Osteoblast (primary cell): ENCODE measurements around the gene LIPJ. TPM values are rescaled to one million over a fixed set of nuclear protein-coding genes. Genes with fewer than 3 reads are reported as not detected.

Experiments
- DNase-seq: peaks from one replicate; pipeline ENCODE4 v3.0.0; 2011; ENCODE audit warnings: low spot score, mixed read lengths; ENCODE audit not compliant: insufficient read length; ENCODE audit errors: missing footprints
- H2AFZ ChIP-seq: 2 replicates; pipeline ENCODE4 v1.6.0; 2011; ENCODE audit warnings: mild to moderate bottlenecking, low read length
- H3K27ac ChIP-seq: 2 replicates; pipeline ENCODE4 v1.5.1; 2011; ENCODE audit warnings: mild to moderate bottlenecking, low read depth, low read length, moderate library complexity
- H3K27me3 ChIP-seq: 2 replicates; pipeline ENCODE4 v1.6.0; 2012; ENCODE audit warnings: mild to moderate bottlenecking, control low read depth, inconsistent platforms, low read length, moderate library complexity; ENCODE audit not compliant: insufficient read depth
- H3K36me3 ChIP-seq: 2 replicates; pipeline ENCODE4 v1.5.1; 2011; ENCODE audit warnings: mild to moderate bottlenecking, low read length, control low read depth, moderate library complexity; ENCODE audit not compliant: insufficient read depth
- H3K4me1 ChIP-seq: 2 replicates; pipeline ENCODE4 v1.5.1; 2011; ENCODE audit warnings: mild to moderate bottlenecking, low read length, control low read depth, moderate library complexity; ENCODE audit not compliant: insufficient read depth
- H3K4me2 ChIP-seq: 2 replicates; pipeline ENCODE4 v1.6.0; 2011; ENCODE audit warnings: mild to moderate bottlenecking, low read length; ENCODE audit not compliant: insufficient read depth
- H3K4me3 ChIP-seq: fragments of 200-600 bp; sonication (generic); 3 replicates; pipeline ENCODE4 v1.5.1; 2012; ENCODE audit warnings: mild to moderate bottlenecking, low read length, inconsistent platforms; ENCODE audit not compliant: insufficient read depth
- H3K79me2 ChIP-seq: 2 replicates; pipeline ENCODE4 v1.6.0; 2012; ENCODE audit warnings: mild to moderate bottlenecking, low read length, control low read depth, inconsistent platforms; ENCODE audit not compliant: insufficient read depth
- H3K9me3 ChIP-seq: 2 replicates; pipeline ENCODE4 v1.5.1; 2011; ENCODE audit warnings: low read depth, low read length, control low read depth
- H4K20me1 ChIP-seq: 2 replicates; pipeline ENCODE4 v1.6.0; 2012; ENCODE audit warnings: mild to moderate bottlenecking, low read length, control low read depth; ENCODE audit not compliant: insufficient read depth
- total RNA-seq: library from RNA; depleted of rRNA; stranded (reverse); fragments of >200 nt; gene quantifications from 2 replicates; pipeline ENCODE4 v1.2.3, GENCODE V29; 2012
- TF ChIP-seq, protein P1 (sequence below): IDR thresholded peaks from 2 replicates; pipeline ENCODE4 v1.5.1; 2011; ENCODE audit warnings: mild to moderate bottlenecking, low read depth, low read length, moderate library complexity; ENCODE audit errors: extremely low read depth

Gene LIPJ
- total RNA-seq, 1 donor: under 0.01 TPM

DNA sequence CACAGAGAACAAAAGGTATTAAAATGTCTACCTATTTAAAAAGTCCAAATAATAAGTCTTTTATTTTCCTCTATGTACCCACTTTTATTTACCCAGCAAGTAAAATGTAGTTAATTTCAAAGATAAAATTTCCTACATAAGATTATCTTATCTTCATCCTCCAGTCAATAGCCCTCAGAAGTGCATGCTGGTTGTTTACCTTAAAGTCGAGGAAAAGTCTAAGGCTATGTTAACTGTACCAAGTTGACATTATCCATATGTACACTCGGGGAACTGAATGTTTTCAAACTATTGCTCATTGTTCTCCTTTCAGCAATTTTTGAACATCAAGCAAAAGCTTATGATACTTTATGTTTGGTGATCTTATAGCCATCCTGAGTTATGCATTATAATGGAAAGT is 53.6 kb downstream of the LIPJ start:
- no peak overlapping the region for H3K4me2 ChIP-seq
- TF ChIP-seq, protein P1, sequence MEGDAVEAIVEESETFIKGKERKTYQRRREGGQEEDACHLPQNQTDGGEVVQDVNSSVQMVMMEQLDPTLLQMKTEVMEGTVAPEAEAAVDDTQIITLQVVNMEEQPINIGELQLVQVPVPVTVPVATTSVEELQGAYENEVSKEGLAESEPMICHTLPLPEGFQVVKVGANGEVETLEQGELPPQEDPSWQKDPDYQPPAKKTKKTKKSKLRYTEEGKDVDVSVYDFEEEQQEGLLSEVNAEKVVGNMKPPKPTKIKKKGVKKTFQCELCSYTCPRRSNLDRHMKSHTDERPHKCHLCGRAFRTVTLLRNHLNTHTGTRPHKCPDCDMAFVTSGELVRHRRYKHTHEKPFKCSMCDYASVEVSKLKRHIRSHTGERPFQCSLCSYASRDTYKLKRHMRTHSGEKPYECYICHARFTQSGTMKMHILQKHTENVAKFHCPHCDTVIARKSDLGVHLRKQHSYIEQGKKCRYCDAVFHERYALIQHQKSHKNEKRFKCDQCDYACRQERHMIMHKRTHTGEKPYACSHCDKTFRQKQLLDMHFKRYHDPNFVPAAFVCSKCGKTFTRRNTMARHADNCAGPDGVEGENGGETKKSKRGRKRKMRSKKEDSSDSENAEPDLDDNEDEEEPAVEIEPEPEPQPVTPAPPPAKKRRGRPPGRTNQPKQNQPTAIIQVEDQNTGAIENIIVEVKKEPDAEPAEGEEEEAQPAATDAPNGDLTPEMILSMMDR: no peak
- H3K79me2 ChIP-seq: no peaks in the 10 kb centered on the region
- H4K20me1 ChIP-seq: no peaks in the 10 kb centered on the region
- peaks cover 13% of the 10 kb centered on the region for H3K4me1 ChIP-seq
- H3K4me3 ChIP-seq: no peak overlapping the region
- H3K27ac ChIP-seq: no peak overlapping the region
- DNase-seq: no peak
- no peaks in the 10 kb centered on the region for H3K9me3 ChIP-seq
- H3K27me3 ChIP-seq: no peaks in the 10 kb centered on the region
- no peak overlapping the region for H2AFZ ChIP-seq
- H3K36me3 ChIP-seq: no peaks in the 10 kb centered on the region

DNA sequence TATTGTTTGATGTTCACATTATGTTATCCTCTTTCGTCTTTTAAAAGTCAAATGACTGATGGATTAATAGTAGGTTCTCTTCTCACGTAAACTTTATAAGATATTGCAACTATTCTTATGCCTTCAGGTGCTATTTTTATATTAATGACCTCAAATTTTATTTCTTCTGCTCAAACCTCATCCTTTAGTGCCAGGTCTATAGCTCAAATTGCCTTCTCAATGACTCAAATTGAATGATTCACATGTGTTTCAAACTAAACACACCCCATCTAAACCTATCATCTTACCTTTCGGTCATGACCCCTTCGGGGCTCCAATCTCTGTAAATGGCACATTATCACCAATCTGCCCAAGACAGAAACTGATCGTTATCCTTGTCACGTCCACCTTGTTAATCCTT is 55.6 kb downstream of the LIPJ start:
- no peak overlapping the region for H3K4me2 ChIP-seq
- no peaks in the 10 kb centered on the region for H3K36me3 ChIP-seq
- no peak overlapping the region for H2AFZ ChIP-seq
- no peaks in the 10 kb centered on the region for H3K27me3 ChIP-seq
- H3K9me3 ChIP-seq: no peaks in the 10 kb centered on the region
- no peaks in the 10 kb centered on the region for H3K79me2 ChIP-seq
- no peak overlapping the region for H3K4me3 ChIP-seq
- H3K27ac ChIP-seq: no peak overlapping the region
- peaks cover 14% of the 10 kb centered on the region for H3K4me1 ChIP-seq
- no peaks in the 10 kb centered on the region for H4K20me1 ChIP-seq
- TF ChIP-seq, protein P1: no peak
- no peak for DNase-seq

DNA sequence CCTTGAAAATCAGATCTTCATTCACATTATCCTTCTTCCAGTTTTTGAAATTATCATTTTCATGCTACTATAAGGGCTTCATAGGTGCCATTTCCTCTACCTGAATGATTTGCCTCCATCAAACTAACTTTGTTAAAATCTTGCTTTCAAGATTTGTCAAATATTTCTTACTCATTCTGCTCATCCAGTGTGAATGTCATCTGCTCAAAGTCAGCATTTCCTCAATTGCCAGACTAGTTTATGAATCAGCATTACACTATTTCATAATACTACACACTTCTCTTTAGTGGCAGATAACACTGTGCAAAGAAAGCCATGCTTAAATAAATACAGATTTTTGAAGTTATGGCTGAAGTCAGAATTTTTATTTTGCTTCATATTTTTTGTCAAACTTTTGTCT is 56.4 kb downstream of the LIPJ start:
- Histone ChIP-seq H3K36me3 (no peaks in the 10 kb centered on the region), H3K9me3 (no peaks in the 10 kb centered on the region), H3K4me2 (no peak overlapping the region), H3K4me3 (no peak overlapping the region), H4K20me1 (no peaks in the 10 kb centered on the region), H3K4me1 (peaks cover 17% of the 10 kb centered on the region), H2AFZ (no peak overlapping the region), H3K27me3 (no peaks in the 10 kb centered on the region), H3K79me2 (no peaks in the 10 kb centered on the region), H3K27ac (no peak overlapping the region)
- TF ChIP-seq, protein P1: no peak
- DNase-seq: no peak

DNA sequence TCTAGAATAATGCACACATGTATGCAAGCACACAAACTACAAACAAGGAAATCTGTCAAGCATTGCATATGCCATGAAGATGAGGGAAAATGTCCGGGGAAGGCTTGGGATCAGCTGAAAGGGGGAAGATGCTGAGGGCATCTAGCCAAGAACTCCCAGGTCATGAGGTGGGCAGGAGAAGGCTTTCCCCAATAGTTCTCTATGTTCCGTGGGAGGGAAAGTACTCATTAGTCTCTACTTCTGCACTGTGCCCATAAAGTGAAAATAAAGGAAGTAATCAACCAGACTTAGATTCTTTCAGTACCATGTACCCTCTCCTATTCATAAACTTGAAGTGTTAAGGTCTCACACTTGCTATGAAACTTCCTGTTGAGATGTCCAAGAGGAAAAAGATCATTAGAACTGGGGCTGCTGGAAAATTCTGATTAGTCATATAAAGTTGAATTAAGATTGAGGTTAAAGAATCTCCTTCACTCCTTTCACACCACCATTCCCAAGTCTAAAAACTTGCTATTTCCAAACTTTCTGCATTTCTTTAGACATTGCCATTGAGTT is 60.6 kb downstream of the LIPJ start:
- Histone ChIP-seq H2AFZ (no peak overlapping the region), H4K20me1 (no peaks in the 10 kb centered on the region), H3K4me2 (no peak overlapping the region), H3K36me3 (no peaks in the 10 kb centered on the region), H3K4me1 (peaks cover 35% of the 10 kb centered on the region), H3K27me3 (no peaks in the 10 kb centered on the region), H3K27ac (no peak overlapping the region), H3K79me2 (no peaks in the 10 kb centered on the region), H3K4me3 (no peak overlapping the region), H3K9me3 (no peaks in the 10 kb centered on the region)
- DNase-seq: no peak
- TF ChIP-seq, protein P1: no peak
